MM.1S (cell line): Measurements from ENCODE around the gene KDF1.

Source experiments
- DNase-seq: peaks from one replicate; pipeline ENCODE4 v3.0.0-alpha.2; 2015
- H2AFZ ChIP-seq: fragments of 300-600 bp; sonication (generic); 2 replicates; pipeline ENCODE4 v1.6.0; 2016; ENCODE audit warnings: antibody characterized with exemption, low read length
- H3F3A ChIP-seq: fragments of 300-600 bp; sonication (generic); 2 replicates; pipeline ENCODE4 v1.6.1; 2016; ENCODE audit warnings: mild to moderate bottlenecking, antibody characterized with exemption, low read length, moderate library complexity, mixed read lengths; ENCODE audit not compliant: insufficient read depth
- H3K27ac ChIP-seq: fragments of 300-600 bp; sonication (generic); 2 replicates; pipeline ENCODE4 v1.5.1; 2016; ENCODE audit warnings: mild to moderate bottlenecking, low read length
- H3K27me3 ChIP-seq: fragments of 300-600 bp; sonication (generic); replicated peaks from 2 replicates; pipeline ENCODE4 v1.6.0; 2016; ENCODE audit warnings: low read length; ENCODE audit not compliant: insufficient read depth
- H3K36me3 ChIP-seq: fragments of 300-600 bp; sonication (generic); replicated peaks from 2 replicates; pipeline ENCODE4 v1.6.1; 2016; ENCODE audit warnings: mild to moderate bottlenecking, low read length, mixed read lengths; ENCODE audit not compliant: insufficient read depth
- H3K4me1 ChIP-seq: fragments of 300-600 bp; sonication (generic); 2 replicates; pipeline ENCODE4 v1.6.1; 2016; ENCODE audit warnings: low read length, mixed read lengths
- H3K4me2 ChIP-seq: fragments of 300-600 bp; sonication (generic); 2 replicates; pipeline ENCODE4 v1.6.0; 2016; ENCODE audit warnings: low read depth, low read length
- H3K4me3 ChIP-seq: fragments of 300-600 bp; sonication (generic); 2 replicates; pipeline ENCODE4 v1.5.1; 2016; ENCODE audit warnings: low read length, mixed read lengths
- H3K79me2 ChIP-seq: fragments of 300-600 bp; sonication (generic); 2 replicates; pipeline ENCODE4 v1.6.1; 2016; ENCODE audit warnings: mixed run types, low read length, mixed read lengths
- H3K9ac ChIP-seq: fragments of 300-600 bp; sonication (generic); 2 replicates; pipeline ENCODE4 v1.6.1; 2016; ENCODE audit warnings: low read length, mixed read lengths
- H3K9me2 ChIP-seq: fragments of 300-600 bp; sonication (generic); replicated peaks from 2 replicates; pipeline ENCODE4 v1.6.1; 2016; ENCODE audit warnings: mild to moderate bottlenecking, low read length, mixed read lengths; ENCODE audit not compliant: insufficient read depth
- H3K9me3 ChIP-seq: fragments of 300-600 bp; sonication (generic); replicated peaks from 2 replicates; pipeline ENCODE4 v1.6.1; 2016; ENCODE audit warnings: mild to moderate bottlenecking, low read length, mixed read lengths; ENCODE audit not compliant: insufficient read depth
- H4K20me1 ChIP-seq: fragments of 300-600 bp; sonication (generic); 2 replicates; pipeline ENCODE4 v1.6.1; 2016; ENCODE audit warnings: mild to moderate bottlenecking, low read length, moderate library complexity, mixed read lengths; ENCODE audit not compliant: insufficient read depth
- EZH2 ChIP-seq: fragments of 300-600 bp; sonication (generic); optimal IDR thresholded peaks from 2 replicates; pipeline ENCODE3; 2017; ENCODE audit warnings: low read depth, mild to moderate bottlenecking, antibody characterized with exemption, low read length, mixed read lengths
- EZH2phosphoT487 ChIP-seq: fragments of 300-600 bp; sonication (generic); IDR thresholded peaks from 2 replicates; pipeline ENCODE4 v1.6.1; 2018; ENCODE audit warnings: antibody characterized with exemption, low read length
- TF ChIP-seq, protein P1 (sequence below): fragments of 300-600 bp; sonication (generic); IDR thresholded peaks from 2 replicates; pipeline ENCODE4 v1.5.1; 2016; ENCODE audit warnings: antibody characterized with exemption, low read length, mixed read lengths

The KDF1 gene

DNA sequence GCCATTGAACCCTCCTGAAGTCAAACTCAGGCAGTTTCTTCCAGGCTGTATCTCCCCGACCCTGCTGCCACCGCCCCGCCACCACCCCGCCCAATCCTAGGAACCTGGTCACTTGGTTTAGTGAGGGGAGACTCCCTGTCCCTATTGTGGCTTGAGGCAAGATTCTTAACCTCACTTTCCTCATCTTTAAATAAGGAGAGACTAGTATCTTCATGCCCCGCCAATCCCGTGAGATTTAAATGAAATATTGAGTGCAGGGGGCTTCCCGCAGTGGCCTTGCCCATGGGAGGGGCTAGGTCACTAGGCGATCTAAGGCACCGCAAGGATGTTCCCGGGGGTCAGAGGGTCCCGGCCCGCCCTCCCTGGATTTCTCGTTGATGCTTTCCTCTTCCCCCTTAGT is 998 bp downstream of the KDF1 start:
- H2AFZ ChIP-seq = no peak overlapping the region
- DNase-seq = no peak
- no peak overlapping the region; the same call in 1 of the 2 replicates for H3K9ac ChIP-seq
- H3K27ac ChIP-seq = no peak overlapping the region
- peaks cover 4% of the 10 kb centered on the region; the same call in 1 of the 2 replicates for H3F3A ChIP-seq
- H3K4me2 ChIP-seq = peak overlapping the region; percentile 98
- peaks cover 4% of the 10 kb centered on the region; the same call in 1 of the 2 replicates for H3K4me1 ChIP-seq
- H3K4me3 ChIP-seq = peak overlapping the region; percentile 98
- H3K27me3 ChIP-seq = peaks cover 7% of the 10 kb centered on the region; the same call in 1 of the 2 replicates
- H3K36me3 ChIP-seq = no peaks in the 10 kb centered on the region
- peaks cover 5% of the 10 kb centered on the region; the same call in 1 of the 2 replicates for H3K79me2 ChIP-seq
- TF ChIP-seq, protein P1, sequence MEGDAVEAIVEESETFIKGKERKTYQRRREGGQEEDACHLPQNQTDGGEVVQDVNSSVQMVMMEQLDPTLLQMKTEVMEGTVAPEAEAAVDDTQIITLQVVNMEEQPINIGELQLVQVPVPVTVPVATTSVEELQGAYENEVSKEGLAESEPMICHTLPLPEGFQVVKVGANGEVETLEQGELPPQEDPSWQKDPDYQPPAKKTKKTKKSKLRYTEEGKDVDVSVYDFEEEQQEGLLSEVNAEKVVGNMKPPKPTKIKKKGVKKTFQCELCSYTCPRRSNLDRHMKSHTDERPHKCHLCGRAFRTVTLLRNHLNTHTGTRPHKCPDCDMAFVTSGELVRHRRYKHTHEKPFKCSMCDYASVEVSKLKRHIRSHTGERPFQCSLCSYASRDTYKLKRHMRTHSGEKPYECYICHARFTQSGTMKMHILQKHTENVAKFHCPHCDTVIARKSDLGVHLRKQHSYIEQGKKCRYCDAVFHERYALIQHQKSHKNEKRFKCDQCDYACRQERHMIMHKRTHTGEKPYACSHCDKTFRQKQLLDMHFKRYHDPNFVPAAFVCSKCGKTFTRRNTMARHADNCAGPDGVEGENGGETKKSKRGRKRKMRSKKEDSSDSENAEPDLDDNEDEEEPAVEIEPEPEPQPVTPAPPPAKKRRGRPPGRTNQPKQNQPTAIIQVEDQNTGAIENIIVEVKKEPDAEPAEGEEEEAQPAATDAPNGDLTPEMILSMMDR = no peak
- TF ChIP-seq EZH2phosphoT487 (no peak), EZH2 (no peak)
- no peaks in the 10 kb centered on the region for H3K9me2 ChIP-seq
- H3K9me3 ChIP-seq = no peaks in the 10 kb centered on the region
- H4K20me1 ChIP-seq = no peaks in the 10 kb centered on the region

DNA sequence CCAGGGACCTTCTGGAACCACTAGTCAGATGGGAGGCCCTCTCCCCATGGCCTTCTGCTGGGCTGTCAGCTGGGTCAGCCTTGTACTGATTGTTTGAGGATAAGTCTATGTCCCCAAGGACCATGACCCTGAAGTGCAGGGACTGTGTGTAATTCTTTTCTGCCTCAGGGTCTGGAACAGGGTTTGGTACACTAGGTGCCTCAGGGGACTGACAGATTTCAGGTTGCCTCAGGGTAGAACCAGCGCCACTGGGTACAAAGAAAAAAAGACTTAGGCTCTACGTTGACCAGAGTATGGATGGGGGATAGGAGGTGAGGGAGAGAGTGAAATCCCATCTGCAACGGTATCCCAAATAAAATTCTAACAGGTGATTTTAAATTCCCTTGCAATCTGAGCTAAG is 3.0 kb downstream of the KDF1 start:
- no peak for DNase-seq
- H3K79me2 ChIP-seq = peaks cover 5% of the 10 kb centered on the region; the same call in 1 of the 2 replicates
- no peaks in the 10 kb centered on the region for H3K36me3 ChIP-seq
- H3K4me3 ChIP-seq = no peak overlapping the region
- H3K9ac ChIP-seq = no peak overlapping the region
- no peaks in the 10 kb centered on the region for H3K9me3 ChIP-seq
- H3K27ac ChIP-seq = no peak overlapping the region
- H2AFZ ChIP-seq = no peak overlapping the region
- peaks cover 4% of the 10 kb centered on the region; the same call in 1 of the 2 replicates for H3K4me1 ChIP-seq
- peaks cover 5% of the 10 kb centered on the region; the same call in 1 of the 2 replicates for H3K27me3 ChIP-seq
- no peaks in the 10 kb centered on the region for H4K20me1 ChIP-seq
- no peak overlapping the region for H3K4me2 ChIP-seq
- no peaks in the 10 kb centered on the region for H3K9me2 ChIP-seq
- peaks cover 4% of the 10 kb centered on the region; the same call in 1 of the 2 replicates for H3F3A ChIP-seq
- TF ChIP-seq, protein P1 = no peak
- TF ChIP-seq EZH2 (no peak), EZH2phosphoT487 (no peak)

DNA sequence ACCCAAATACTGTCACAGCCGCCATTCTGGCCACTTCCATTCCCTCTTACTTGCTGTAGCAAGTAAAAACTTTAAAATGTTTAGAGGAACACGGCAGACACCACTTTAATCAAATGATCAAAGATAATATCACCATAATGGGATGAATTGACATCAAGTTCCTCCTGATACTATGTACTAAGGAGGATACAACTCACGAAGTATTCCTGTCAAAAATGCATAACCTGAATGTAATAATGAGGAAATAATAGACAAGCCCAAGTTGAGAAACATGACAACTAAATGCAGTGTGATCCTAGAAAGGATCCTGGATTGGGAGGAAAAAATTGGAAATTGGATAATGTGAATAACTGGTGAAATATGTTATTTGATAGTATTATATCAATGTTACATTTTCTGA is 3.9 kb downstream of the KDF1 start:
- peaks cover 5% of the 10 kb centered on the region; the same call in 1 of the 2 replicates for H3K79me2 ChIP-seq
- no peak overlapping the region for H3K4me2 ChIP-seq
- peaks cover 4% of the 10 kb centered on the region; the same call in 1 of the 2 replicates for H3F3A ChIP-seq
- no peaks in the 10 kb centered on the region for H3K36me3 ChIP-seq
- no peak overlapping the region for H3K4me3 ChIP-seq
- no peak for TF ChIP-seq EZH2phosphoT487
- no peaks in the 10 kb centered on the region for H3K9me2 ChIP-seq
- H3K9ac ChIP-seq = no peak overlapping the region
- H4K20me1 ChIP-seq = no peaks in the 10 kb centered on the region
- no peak overlapping the region for H3K27ac ChIP-seq
- DNase-seq = no peak
- H2AFZ ChIP-seq = no peak overlapping the region
- H3K4me1 ChIP-seq = peaks cover 4% of the 10 kb centered on the region; the same call in 1 of the 2 replicates
- H3K27me3 ChIP-seq = no peaks in the 10 kb centered on the region; the same call in 1 of the 2 replicates
- H3K9me3 ChIP-seq = no peaks in the 10 kb centered on the region

DNA sequence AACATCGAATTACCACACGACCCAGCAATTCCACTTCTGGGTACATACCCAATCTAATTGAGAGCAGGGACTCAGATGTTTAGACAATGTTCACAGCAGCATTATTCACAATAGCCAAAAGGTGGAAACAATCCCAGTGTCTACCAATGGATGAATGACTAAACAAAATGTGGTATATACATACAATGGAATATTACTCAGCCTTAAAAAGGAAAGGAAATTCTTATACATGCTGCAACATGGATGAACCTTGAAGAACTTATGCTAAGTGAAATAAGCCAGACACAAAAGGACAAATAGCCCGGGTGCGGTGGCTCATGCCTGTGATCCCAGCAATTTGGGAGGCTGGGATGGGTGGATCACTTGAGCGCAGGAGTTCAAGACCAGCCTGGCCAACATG is 6.9 kb downstream of the KDF1 start:
- Histone ChIP-seq H3K9ac (no peak overlapping the region), H3K9me2 (no peaks in the 10 kb centered on the region), H3K9me3 (no peaks in the 10 kb centered on the region), H3K27ac (no peak overlapping the region), H2AFZ (no peak overlapping the region), H3K4me3 (no peak overlapping the region), H3K4me2 (no peak overlapping the region), H3K36me3 (no peaks in the 10 kb centered on the region), H3F3A (0 out of 2 replicates have a peak, but pooled peaks cover 2% of the 10 kb centered on the region), H3K4me1 (no peaks in the 10 kb centered on the region), H3K79me2 (no peaks in the 10 kb centered on the region), H3K27me3 (no peaks in the 10 kb centered on the region), H4K20me1 (no peaks in the 10 kb centered on the region)
- no peak for DNase-seq
- TF ChIP-seq EZH2phosphoT487 (no peak), EZH2 (no peak)
- TF ChIP-seq, protein P1 = no peak
